Measurements from ENCODE around the gene MARK3.

The MARK3 gene

DNA sequence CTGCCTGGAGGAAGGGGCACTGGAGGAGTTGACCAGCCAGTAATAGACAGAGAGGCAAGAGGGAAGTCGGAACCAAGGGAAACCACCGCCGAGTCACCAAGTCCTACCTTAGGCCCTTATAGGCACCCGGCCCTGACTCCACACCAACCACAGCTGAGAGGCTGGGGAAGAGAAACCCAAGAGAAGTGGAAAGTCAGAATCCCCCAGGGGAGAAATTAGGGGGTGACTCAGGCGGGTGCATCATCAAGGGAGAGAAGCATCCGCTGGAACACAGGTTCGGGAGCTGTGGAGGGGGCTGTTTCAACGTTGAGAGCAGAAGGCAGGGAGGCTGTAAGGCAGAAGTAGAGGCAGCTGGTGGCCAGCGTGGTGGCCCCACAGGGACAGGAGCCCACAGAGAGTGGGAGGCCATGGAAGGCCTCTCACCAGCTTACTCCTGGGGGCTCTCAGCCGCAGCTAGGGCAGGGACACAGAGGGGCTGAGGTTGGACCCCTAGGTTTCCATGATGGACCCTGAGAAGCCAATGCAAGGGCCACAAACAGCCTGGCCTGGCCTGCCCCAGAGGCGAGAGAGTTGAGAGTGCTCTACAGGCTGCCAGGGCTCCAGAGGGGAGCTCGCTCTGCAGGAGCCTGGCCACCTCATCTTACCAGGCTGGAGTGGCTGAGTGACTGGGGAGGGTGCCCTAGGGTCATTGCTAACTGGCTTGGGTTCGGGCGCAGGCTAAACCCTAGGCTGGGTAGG lies 142.4 kb downstream of the MARK3 start:
- DNase-seq (ENCODE audit: low read depth in 1 of 2, low spot score in 1 of 2): no peak
- TF ChIP-seq SPI1 (IDR thresholded peaks at IDR 0.05; ENCODE audit: borderline replicate concordance, low read depth) (no peak), GABPA (IDR thresholded peaks at IDR 0.05; ENCODE audit: low read depth) (no peak), POLR2AphosphoS5 (IDR thresholded peaks at IDR 0.05; ENCODE audit: low read depth) (no peak), CTCF (IDR thresholded peaks at IDR 0.05; ENCODE audit: insufficient read depth, low read length) (no peak)
- TF ChIP-seq, protein P1, sequence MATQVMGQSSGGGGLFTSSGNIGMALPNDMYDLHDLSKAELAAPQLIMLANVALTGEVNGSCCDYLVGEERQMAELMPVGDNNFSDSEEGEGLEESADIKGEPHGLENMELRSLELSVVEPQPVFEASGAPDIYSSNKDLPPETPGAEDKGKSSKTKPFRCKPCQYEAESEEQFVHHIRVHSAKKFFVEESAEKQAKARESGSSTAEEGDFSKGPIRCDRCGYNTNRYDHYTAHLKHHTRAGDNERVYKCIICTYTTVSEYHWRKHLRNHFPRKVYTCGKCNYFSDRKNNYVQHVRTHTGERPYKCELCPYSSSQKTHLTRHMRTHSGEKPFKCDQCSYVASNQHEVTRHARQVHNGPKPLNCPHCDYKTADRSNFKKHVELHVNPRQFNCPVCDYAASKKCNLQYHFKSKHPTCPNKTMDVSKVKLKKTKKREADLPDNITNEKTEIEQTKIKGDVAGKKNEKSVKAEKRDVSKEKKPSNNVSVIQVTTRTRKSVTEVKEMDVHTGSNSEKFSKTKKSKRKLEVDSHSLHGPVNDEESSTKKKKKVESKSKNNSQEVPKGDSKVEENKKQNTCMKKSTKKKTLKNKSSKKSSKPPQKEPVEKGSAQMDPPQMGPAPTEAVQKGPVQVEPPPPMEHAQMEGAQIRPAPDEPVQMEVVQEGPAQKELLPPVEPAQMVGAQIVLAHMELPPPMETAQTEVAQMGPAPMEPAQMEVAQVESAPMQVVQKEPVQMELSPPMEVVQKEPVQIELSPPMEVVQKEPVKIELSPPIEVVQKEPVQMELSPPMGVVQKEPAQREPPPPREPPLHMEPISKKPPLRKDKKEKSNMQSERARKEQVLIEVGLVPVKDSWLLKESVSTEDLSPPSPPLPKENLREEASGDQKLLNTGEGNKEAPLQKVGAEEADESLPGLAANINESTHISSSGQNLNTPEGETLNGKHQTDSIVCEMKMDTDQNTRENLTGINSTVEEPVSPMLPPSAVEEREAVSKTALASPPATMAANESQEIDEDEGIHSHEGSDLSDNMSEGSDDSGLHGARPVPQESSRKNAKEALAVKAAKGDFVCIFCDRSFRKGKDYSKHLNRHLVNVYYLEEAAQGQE (IDR thresholded peaks at IDR 0.05; ENCODE audit: insufficient replicate concordance, low read depth): no peak
- Histone ChIP-seq H3K4me3 (replicated peaks; ENCODE audit: insufficient read depth, low read length) (no peak overlapping the region), H3K27me3 (ENCODE audit: insufficient read depth, poor library complexity, severe bottlenecking) (peaks cover 8% of the 10 kb centered on the region), H3K27ac (replicated peaks) (no peak overlapping the region)

DNA sequence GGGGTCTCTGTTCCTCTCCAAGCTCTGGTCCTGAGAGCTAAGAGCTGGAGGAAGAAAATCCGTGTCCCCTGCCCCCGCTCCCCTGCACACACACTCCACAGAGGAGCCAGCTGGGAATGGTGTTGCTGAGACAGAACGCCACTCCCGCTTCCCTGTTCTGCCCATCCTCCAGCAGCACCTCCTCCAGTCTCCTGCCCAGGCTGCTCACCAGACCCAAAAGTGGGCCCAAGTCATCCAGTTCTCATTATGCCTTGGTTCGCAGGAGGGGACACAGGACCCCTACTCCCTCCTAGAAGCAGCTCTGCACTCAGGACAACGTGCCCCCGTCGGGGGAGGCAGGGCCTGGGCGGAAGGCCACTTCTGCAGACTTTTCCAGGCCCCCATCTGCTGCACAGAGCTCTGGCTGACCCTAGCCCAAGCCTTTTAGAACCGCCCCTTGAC lies 143.0 kb downstream of the MARK3 start:
- Histone ChIP-seq H3K4me3 (replicated peaks; ENCODE audit: insufficient read depth, low read length) (peak overlapping the region; percentile 99), H3K27ac (replicated peaks) (peak overlapping the region; percentile 81), H3K27me3 (ENCODE audit: insufficient read depth, poor library complexity, severe bottlenecking) (peaks cover 3% of the 10 kb centered on the region)
- no peak for DNase-seq (ENCODE audit: low read depth in 1 of 2, low spot score in 1 of 2)
- TF ChIP-seq POLR2AphosphoS5 (IDR thresholded peaks at IDR 0.05; ENCODE audit: low read depth): no peak
- no peak for TF ChIP-seq GABPA (IDR thresholded peaks at IDR 0.05; ENCODE audit: low read depth)
- no peak for TF ChIP-seq CTCF (IDR thresholded peaks at IDR 0.05; ENCODE audit: insufficient read depth, low read length)

DNA sequence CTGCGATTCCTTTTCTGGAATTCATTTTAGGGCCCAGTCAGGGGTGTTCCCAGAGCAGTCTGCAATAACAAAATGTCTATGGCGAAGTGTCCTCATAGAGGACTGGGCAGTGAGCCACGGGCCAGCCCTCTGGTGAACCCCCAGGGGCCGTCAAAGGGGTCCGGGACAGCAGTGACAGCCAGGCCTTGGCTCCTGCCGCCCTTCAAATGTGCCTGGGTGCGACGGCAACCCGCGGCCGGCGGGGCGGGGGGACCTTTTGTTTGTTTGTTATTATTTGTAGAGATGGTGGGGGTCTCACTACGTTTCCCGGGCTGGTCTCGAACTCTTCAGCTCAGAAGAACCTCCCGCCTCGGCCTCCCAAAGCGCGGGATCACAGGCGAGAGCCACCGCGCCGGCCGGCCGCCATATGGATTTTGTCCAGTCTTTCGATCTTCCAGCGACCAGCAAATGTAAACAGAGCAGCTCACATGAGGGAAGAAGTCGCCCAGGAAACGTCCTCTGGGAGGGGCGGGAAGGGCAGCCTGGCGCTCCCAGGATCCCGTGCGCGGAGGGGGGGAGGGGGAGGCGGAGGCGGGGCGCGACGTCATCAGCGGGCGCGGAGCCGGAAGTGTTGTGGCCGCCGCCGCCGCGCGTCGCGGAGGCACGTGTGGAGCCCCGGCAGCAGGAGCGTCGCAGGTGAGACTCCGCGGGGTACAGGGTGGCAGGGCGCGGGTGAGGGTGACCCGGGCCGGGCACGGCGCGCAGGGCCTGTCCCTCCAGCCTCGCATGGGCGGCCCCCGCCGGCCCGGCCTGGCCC lies 143.6 kb downstream of the MARK3 start, which contains the start of gene TRMT61A:
TRMT61A (plus strand) TSS at position 610 of the 796 bp plus-strand sequence. CDS start 783 bp downstream, outside the sequence.
- peak; percentile 74 to 83 for DNase-seq (ENCODE audit: low read depth in 1 of 2, low spot score in 1 of 2)
- Histone ChIP-seq H3K27me3 (ENCODE audit: insufficient read depth, poor library complexity, severe bottlenecking) (no peaks in the 10 kb centered on the region), H3K27ac (replicated peaks) (peak within 1 kb of the TSS; percentile 81), H3K4me3 (replicated peaks; ENCODE audit: insufficient read depth, low read length) (peak within 1 kb of the TSS; percentile 99)
- 0 out of 2 replicates have a peak, but pooled peaks have one; percentile 44 for TF ChIP-seq POLR2AphosphoS5 (IDR thresholded peaks at IDR 0.05; ENCODE audit: low read depth)
- no peak for TF ChIP-seq CTCF (IDR thresholded peaks at IDR 0.05; ENCODE audit: insufficient read depth, low read length)

DNA sequence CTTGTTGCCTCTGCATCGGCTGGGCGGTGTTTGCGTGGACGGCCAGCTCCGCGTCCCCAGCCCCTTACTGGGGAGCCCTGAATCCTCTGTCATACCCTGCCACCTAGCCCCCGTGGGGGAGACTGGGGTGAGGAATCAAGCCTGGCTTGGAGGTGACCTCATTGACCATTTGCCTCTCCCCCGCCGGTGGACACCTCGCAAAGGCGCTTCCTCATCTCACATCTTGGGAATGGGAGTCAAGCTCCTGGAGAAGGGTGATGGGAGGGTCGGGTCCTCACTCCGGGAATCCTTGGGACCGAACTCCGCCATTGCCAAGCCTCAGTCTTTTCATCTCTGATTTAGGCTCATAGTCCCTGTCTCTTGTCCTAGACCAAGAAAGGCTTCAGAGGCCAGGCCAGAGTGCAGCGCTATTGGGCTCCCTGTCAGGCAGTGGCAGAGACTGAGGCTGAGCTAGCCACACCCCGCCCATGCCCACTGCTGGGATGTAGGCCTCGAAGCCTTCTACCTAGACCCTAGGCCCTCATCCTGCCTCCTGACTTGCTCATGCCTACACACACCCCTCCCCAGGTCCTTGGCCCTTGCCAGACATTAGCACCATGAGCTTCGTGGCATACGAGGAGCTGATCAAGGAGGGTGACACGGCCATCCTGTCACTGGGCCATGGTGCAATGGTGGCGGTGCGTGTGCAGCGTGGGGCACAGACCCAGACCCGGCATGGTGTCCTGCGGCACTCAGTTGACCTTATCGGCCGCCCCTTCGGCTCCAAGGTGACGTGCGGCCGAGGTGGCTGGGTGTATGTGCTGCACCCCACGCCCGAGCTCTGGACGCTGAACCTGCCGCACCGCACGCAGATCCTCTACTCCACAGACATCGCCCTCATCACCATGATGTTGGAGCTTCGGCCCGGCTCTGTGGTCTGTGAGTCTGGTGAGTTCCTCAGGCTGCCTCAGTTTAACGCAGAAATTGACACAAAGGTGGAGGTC lies 144.5 kb downstream of the MARK3 start:
- TF ChIP-seq, protein P1 (IDR thresholded peaks at IDR 0.05; ENCODE audit: insufficient replicate concordance, low read depth): no peak
- TF ChIP-seq CTCF (IDR thresholded peaks at IDR 0.05; ENCODE audit: insufficient read depth, low read length): no peak
- TF ChIP-seq GABPA (IDR thresholded peaks at IDR 0.05; ENCODE audit: low read depth): no peak
- no peak for TF ChIP-seq SPI1 (IDR thresholded peaks at IDR 0.05; ENCODE audit: borderline replicate concordance, low read depth)
- TF ChIP-seq POLR2AphosphoS5 (IDR thresholded peaks at IDR 0.05; ENCODE audit: low read depth): no peak
- Histone ChIP-seq H3K27me3 (ENCODE audit: insufficient read depth, poor library complexity, severe bottlenecking) (no peaks in the 10 kb centered on the region), H3K27ac (replicated peaks) (peak overlapping the region; percentile 68), H3K4me3 (replicated peaks; ENCODE audit: insufficient read depth, low read length) (peak overlapping the region; percentile 99)
- no peak for DNase-seq (ENCODE audit: low read depth in 1 of 2, low spot score in 1 of 2)

All from HL-60 (cell line).